Activated T-cell treated with anti-CD3 and anti-CD28 coated beads, Interleukin-2, amount 50 U/mL, for 72 hours (primary cell): ENCODE data around the gene BLOC1S5. TPM values are rescaled to one million over a fixed set of nuclear protein-coding genes. Genes with fewer than 3 reads are reported as not detected.

ENCODE experiments used
- ATAC-seq, 2 donors: fragments of 150-1000 bp; cut with Tn5 transposase; replicated peaks in 1 of 2; 2 replicates each; pipeline ENCODE4 v1.10.0; 2021; ENCODE audit warnings: moderate library complexity in 2 of 2, mild to moderate bottlenecking in 1 of 2
- DNase-seq, 2 donors: peaks; one replicate each; pipeline ENCODE4 v3.0.0; 2021 to 2022; ENCODE audit warnings: mixed read lengths in 1 of 2
- H3K27ac Mint-ChIP-seq: one replicate; pipeline ENCODE4 v1.8.0; 2022; ENCODE audit warnings: mild to moderate bottlenecking, moderate library complexity, mixed read lengths
- H3K27me3 Mint-ChIP-seq: one replicate; pipeline ENCODE4 v1.8.0; 2022; ENCODE audit warnings: low read depth, mixed read lengths
- H3K36me3 Mint-ChIP-seq, 2 donors: one replicate each; pipeline ENCODE4 v1.8.0; 2022; ENCODE audit warnings: mixed read lengths in 2 of 2, mild to moderate bottlenecking in 1 of 2; ENCODE audit not compliant: insufficient read depth in 2 of 2
- H3K4me1 Mint-ChIP-seq: one replicate; pipeline ENCODE4 v1.8.0; 2022; ENCODE audit warnings: low read depth, mixed read lengths
- H3K4me3 Mint-ChIP-seq, 2 donors: one replicate each; pipeline ENCODE4 v1.8.0; 2022; ENCODE audit warnings: mild to moderate bottlenecking in 2 of 2, mixed read lengths in 2 of 2, moderate library complexity in 2 of 2
- H3K9me3 Mint-ChIP-seq, 2 donors: one replicate each; pipeline ENCODE4 v1.8.0; 2022; ENCODE audit warnings: mixed read lengths in 2 of 2
- total RNA-seq, 2 donors: library from RNA; stranded (reverse); gene quantifications; one replicate each; pipeline ENCODE4 v1.2.3, GENCODE V29; 2022

Gene BLOC1S5
- 10 to 100 TPM; 25.9 to 37.1 TPM for total RNA-seq

- Mint-ChIP-seq H3K9me3 (no peaks in the 10 kb centered on the region), H3K27me3 (no peaks in the 10 kb centered on the region), H3K36me3 (peaks cover 2% of the 10 kb centered on the region in 2 donors), H3K4me3 (peak within 1 kb of the TSS; percentile 92 to 97), H3K27ac (peak within 1 kb of the TSS; percentile 97), H3K4me1 (peaks cover 33% of the 10 kb centered on the region)
- DNase-seq (peak; percentile 98), ATAC-seq (peak; percentile 89 to 91)
Measured at GRCh38 chr6:8063761-8064637, at the start of gene BLOC1S5. BLOC1S5 (minus strand) TSS chr6:8064389; CDS start chr6:8064376, 13 bp downstream.

GRCh38 chr6:8113131-8113654 is 49.0 kb upstream of the BLOC1S5 start:
- no peaks in the 10 kb centered on the region for H3K36me3 Mint-ChIP-seq
- no peak overlapping the region for H3K4me3 Mint-ChIP-seq
- no peaks in the 10 kb centered on the region for H3K9me3 Mint-ChIP-seq
- no peaks in the 10 kb centered on the region for H3K4me1 Mint-ChIP-seq
- no peak overlapping the region for H3K27ac Mint-ChIP-seq
- H3K27me3 Mint-ChIP-seq: peaks cover 38% of the 10 kb centered on the region
- no peak for DNase-seq
- no peak for ATAC-seq

- peaks cover 59% of the 10 kb centered on the region for H3K27me3 Mint-ChIP-seq
- no peaks in the 10 kb centered on the region for H3K4me1 Mint-ChIP-seq
- H3K36me3 Mint-ChIP-seq: peaks cover 2% of the 10 kb centered on the region in 2 donors
- no peak overlapping the region for H3K4me3 Mint-ChIP-seq
- ATAC-seq (no peak), DNase-seq (no peak)
- H3K27ac Mint-ChIP-seq: no peak overlapping the region
- peaks cover 0 to 2% of the 10 kb centered on the region in 2 donors for H3K9me3 Mint-ChIP-seq
Measured at GRCh38 chr6:8110725-8111124, 46.5 kb upstream of the BLOC1S5 start.

GRCh38 chr6:8110117-8110721 is 46.0 kb upstream of the BLOC1S5 start:
- no peak overlapping the region for H3K4me3 Mint-ChIP-seq
- peaks cover 59% of the 10 kb centered on the region for H3K27me3 Mint-ChIP-seq
- no peak for ATAC-seq

GRCh38 chr6:8108759-8109539 is 44.8 kb upstream of the BLOC1S5 start:
- H3K36me3 Mint-ChIP-seq: peaks cover 2% of the 10 kb centered on the region in 2 donors
- DNase-seq (no peak), ATAC-seq (no peak)
- no peak overlapping the region for H3K27ac Mint-ChIP-seq
- peaks cover 57% of the 10 kb centered on the region for H3K27me3 Mint-ChIP-seq
- no peaks in the 10 kb centered on the region for H3K4me1 Mint-ChIP-seq
- H3K4me3 Mint-ChIP-seq: no peak overlapping the region
- H3K9me3 Mint-ChIP-seq: peaks cover 0 to 2% of the 10 kb centered on the region in 2 donors

More at GRCh38 chr6:8110117-8110721, 46.0 kb upstream of the BLOC1S5 start:
- no peak overlapping the region for H3K27ac Mint-ChIP-seq
- peaks cover 2% of the 10 kb centered on the region in 2 donors for H3K36me3 Mint-ChIP-seq
- no peak for DNase-seq
- no peaks in the 10 kb centered on the region for H3K4me1 Mint-ChIP-seq
- H3K9me3 Mint-ChIP-seq: peaks cover 0 to 2% of the 10 kb centered on the region in 2 donors

GRCh38 chr6:8108031-8108660 is 44.0 kb upstream of the BLOC1S5 start:
- ATAC-seq: no peak
- Mint-ChIP-seq H3K27me3 (peaks cover 55% of the 10 kb centered on the region), H3K4me1 (peaks cover 1% of the 10 kb centered on the region), H3K36me3 (peaks cover 2% of the 10 kb centered on the region in 2 donors), H3K27ac (no peak overlapping the region), H3K9me3 (peaks cover 0 to 2% of the 10 kb centered on the region in 2 donors), H3K4me3 (no peak overlapping the region)
- no peak for DNase-seq

- peaks cover 7% of the 10 kb centered on the region in 2 donors for H3K36me3 Mint-ChIP-seq
- ATAC-seq (no peak), DNase-seq (no peak)
- H3K4me3 Mint-ChIP-seq: no peak overlapping the region
- H3K27me3 Mint-ChIP-seq: peaks cover 47% of the 10 kb centered on the region
- H3K4me1 Mint-ChIP-seq: peaks cover 19% of the 10 kb centered on the region
- H3K27ac Mint-ChIP-seq: no peak overlapping the region
- peaks cover 0 to 2% of the 10 kb centered on the region in 2 donors for H3K9me3 Mint-ChIP-seq
Measured at GRCh38 chr6:8105791-8106190, 41.6 kb upstream of the BLOC1S5 start.

- H3K4me1 Mint-ChIP-seq: peaks cover 38% of the 10 kb centered on the region
- no peak overlapping the region for H3K4me3 Mint-ChIP-seq
- H3K9me3 Mint-ChIP-seq: peaks cover 0 to 2% of the 10 kb centered on the region in 2 donors
- H3K36me3 Mint-ChIP-seq: peaks cover 11 to 14% of the 10 kb centered on the region in 2 donors
- H3K27me3 Mint-ChIP-seq: peaks cover 34% of the 10 kb centered on the region
- no peak overlapping the region for H3K27ac Mint-ChIP-seq
- DNase-seq: no peak
- no peak for ATAC-seq
Measured at GRCh38 chr6:8103726-8104125, 39.5 kb upstream of the BLOC1S5 start.

- peak within 1 kb of the TSS; percentile 89 to 93 for H3K4me3 Mint-ChIP-seq
- H3K4me1 Mint-ChIP-seq: peaks cover 41% of the 10 kb centered on the region
- H3K27ac Mint-ChIP-seq: peak within 1 kb of the TSS; percentile 95
Measured at GRCh38 chr6:8102122-8102958, 38.2 kb upstream of the BLOC1S5 start, which contains the start of gene EEF1E1. EEF1E1 (minus strand) TSS chr6:8102548; CDS start chr6:8102521, 27 bp downstream.

GRCh38 chr6:8100159-8100854 is 36.1 kb upstream of the BLOC1S5 start:
- ATAC-seq (no peak), DNase-seq (no peak)
- Mint-ChIP-seq H3K27me3 (peaks cover 8% of the 10 kb centered on the region), H3K4me1 (peaks cover 41% of the 10 kb centered on the region), H3K27ac (peak overlapping the region; percentile 95), H3K4me3 (peak overlapping the region; percentile 75 to 77), H3K9me3 (no peaks in the 10 kb centered on the region), H3K36me3 (peaks cover 18 to 21% of the 10 kb centered on the region in 2 donors)

More at GRCh38 chr6:8102122-8102958, 38.2 kb upstream of the BLOC1S5 start, which contains the start of gene EEF1E1:
- DNase-seq (peak; percentile 91 to 94), ATAC-seq (peak; percentile 97 to 98)
- Mint-ChIP-seq H3K9me3 (peaks cover 0 to 2% of the 10 kb centered on the region in 2 donors), H3K27me3 (peaks cover 24% of the 10 kb centered on the region), H3K36me3 (peaks cover 13 to 14% of the 10 kb centered on the region in 2 donors)

GRCh38 chr6:8090650-8091049 is 26.5 kb upstream of the BLOC1S5 start:
- H3K27ac Mint-ChIP-seq: no peak overlapping the region
- no peaks in the 10 kb centered on the region for H3K27me3 Mint-ChIP-seq
- peaks cover 32 to 61% of the 10 kb centered on the region in 2 donors for H3K36me3 Mint-ChIP-seq
- peaks cover 23% of the 10 kb centered on the region for H3K4me1 Mint-ChIP-seq
- H3K9me3 Mint-ChIP-seq: peaks cover 0 to 10% of the 10 kb centered on the region in 2 donors
- H3K4me3 Mint-ChIP-seq: no peak overlapping the region
- DNase-seq (no peak), ATAC-seq (no peak)
